ENCODE results near the gene BBS2.
"Not testable (repeated sequence)": the region's sequence is repeated elsewhere in the genome, so short reads cannot be mapped to it uniquely, and the experiment has no call there.

Gene BBS2

DNA sequence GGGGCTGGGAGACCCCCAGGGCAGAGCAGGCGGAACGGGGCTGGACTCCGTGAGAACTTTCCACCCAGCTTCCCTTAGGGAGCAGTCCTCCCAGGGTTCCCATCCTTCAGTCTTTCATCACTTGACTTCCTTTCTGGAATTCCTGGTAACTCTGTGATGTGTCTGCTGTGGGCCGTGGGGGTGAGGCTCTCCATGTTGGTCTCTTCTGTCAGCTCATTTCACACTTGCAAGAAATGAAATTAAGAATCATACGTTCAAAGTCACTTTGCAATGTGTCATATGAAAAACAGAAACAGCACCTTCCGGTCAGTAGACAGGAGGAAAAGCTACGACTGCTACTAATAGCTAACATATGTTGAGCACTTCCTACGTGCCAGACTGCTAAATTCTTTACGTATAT, 5.4 kb upstream of the BBS2 start:
- no peak for DNase-seq (ENCODE audit: low read depth in 2 of 2)

- no peak for DNase-seq (ENCODE audit: low read depth in 2 of 2)
These were observed 390 bp upstream of the BBS2 start for GRCh38 chr16:56520251-56520577.

DNA sequence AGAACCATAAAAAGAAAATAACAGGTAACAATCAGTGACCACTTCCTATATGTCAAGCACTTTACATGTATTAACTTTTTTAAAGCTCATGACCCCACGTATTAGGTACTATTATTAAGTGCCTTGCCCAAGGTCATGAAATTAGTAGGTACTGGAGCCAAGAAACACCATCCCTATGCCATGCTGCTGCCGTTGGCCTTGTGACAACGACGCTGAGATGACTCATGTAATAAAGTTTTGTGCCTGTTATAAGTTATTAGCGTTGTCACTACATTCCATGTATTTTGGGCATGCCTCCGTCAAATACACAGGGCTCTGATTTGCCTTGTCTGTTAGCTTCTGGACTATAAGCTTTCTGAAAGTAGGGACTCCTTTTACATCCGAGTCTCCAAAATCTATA, 1.4 kb downstream of the BBS2 start:
- DNase-seq (ENCODE audit: low read depth in 2 of 2): no peak

GRCh38 chr16:56517206-56517605, 2.6 kb downstream of the BBS2 start:
- no peak for DNase-seq (ENCODE audit: low read depth in 2 of 2)

DNA sequence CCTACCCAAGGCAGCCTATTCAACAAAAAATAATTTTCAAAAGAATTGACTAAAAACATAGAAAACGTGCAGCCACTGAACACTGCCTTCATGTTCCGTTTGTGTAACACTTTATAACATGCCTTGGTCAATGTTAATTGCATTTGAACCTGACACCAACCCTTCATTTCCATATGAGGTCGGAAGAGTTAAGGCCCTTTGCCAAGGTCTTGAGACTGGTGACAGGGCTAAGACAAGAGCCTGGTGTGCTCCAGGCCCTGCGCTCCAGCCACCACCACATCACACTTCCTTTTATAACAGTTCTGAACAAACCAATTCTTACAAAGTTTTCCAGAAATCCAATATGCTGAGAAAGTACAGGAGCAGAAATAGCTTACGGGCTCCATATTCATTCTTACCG, 4.2 kb downstream of the BBS2 start:
- DNase-seq (ENCODE audit: low read depth in 2 of 2): no peak

GRCh38 chr16:56514845-56515244, 5.0 kb downstream of the BBS2 start:
- no peak for DNase-seq (ENCODE audit: low read depth in 2 of 2)

GRCh38 chr16:56513972-56514371, 5.9 kb downstream of the BBS2 start:
- peak in 1 of 2 donors; percentile 10 for DNase-seq (ENCODE audit: low read depth in 2 of 2)

- no peak for DNase-seq (ENCODE audit: low read depth in 2 of 2)
These were observed 6.7 kb downstream of the BBS2 start for GRCh38 chr16:56513091-56513490.

- DNase-seq (ENCODE audit: low read depth in 2 of 2): no peak
These were observed 7.8 kb downstream of the BBS2 start for GRCh38 chr16:56512025-56512424.

GRCh38 chr16:56510544-56510943, 9.3 kb downstream of the BBS2 start:
- DNase-seq (ENCODE audit: low read depth in 2 of 2): no peak

- DNase-seq (ENCODE audit: low read depth in 2 of 2): no peak
These were observed 12.9 kb downstream of the BBS2 start for GRCh38 chr16:56506941-56507340.

- DNase-seq (ENCODE audit: low read depth in 2 of 2): no peak
These were observed 14.6 kb downstream of the BBS2 start for GRCh38 chr16:56505181-56505580.

DNA sequence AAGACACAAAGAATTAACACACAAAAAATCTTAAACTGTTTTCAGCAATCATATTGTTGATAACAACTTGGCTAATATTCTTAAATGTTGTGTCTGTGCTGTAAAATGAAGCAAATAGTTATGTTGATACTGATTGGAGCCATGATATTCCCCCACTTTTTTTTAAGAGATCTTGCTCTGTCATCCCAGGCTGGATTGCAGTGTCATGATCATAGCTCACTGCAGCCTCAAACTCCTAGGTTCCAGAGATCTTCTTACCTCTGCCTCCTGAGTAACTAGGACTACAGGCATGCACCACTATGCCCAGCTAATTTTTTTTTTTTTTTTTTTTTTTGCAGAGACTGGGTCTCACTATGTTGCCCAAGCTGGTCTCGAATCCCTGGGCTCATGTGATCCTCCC, 26.0 kb downstream of the BBS2 start:
- DNase-seq (ENCODE audit: low read depth in 2 of 2): no peak

DNA sequence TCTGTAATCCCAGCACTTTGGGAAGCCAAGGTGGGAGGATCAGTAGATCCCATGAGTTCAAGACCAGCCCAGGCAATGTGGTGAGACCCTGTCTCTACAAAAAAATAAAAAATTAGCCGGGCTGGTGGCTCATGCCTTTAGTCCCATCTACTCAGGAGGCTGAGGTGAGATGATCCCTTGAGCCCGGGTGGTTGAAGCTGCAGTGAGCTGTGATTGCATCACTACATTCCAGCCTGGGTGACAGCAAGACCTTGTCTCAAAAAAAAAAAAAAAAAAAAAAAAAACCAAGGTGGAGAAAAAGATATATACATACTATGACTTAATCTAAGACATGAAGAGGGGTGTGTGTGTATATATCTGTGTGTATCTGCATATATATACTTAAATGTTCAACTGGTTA, 26.7 kb downstream of the BBS2 start:
- DNase-seq (ENCODE audit: low read depth in 2 of 2): no peak

DNA sequence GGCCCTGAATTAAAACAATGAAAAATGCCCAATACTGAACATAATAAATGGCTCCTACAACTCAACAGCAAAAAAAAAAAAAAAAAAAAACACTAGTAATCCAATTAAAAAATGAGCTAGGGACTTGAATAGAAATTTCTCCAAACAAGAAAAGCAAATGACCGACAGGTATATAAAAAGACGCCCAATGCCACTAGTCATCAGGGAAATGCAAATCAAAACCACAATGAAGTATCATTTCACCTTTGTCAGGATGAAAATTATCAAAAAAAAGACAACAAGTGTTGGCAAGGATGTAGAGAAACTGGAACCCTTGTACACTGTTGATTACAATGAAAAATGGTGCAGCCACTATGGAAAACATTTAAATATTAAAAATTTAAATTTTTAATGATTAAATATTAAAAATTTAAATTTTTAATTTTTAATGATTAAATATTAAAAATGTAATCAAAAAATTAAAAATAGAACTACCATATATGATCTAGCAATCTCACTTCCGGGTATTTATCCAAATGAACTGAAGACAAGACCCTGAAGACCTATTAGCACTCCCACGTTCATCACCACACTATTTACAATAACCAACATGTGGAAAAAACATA, 28.1 kb downstream of the BBS2 start:
- no peak for DNase-seq (ENCODE audit: low read depth in 2 of 2)

DNA sequence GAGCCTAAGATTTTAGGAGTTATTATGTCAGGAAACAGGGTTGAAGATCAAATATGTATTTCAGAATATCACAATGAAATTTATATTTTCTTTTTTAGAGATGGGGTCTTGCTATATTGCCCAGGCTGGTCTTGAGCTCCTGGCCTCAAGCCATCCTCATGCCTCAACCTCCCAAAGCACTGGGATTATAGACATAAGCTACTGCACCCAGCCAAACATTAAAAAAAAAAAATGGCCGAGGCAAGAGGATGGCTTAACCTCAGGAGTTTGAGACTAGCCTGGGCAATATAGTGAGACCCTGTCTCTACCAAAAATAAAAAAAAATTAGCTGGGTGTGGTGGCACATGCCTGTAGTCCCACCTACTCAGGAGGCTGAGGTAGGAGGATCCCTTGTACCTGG, 31.0 kb downstream of the BBS2 start:
- not testable (repeated sequence) for DNase-seq (ENCODE audit: low read depth in 2 of 2)

DNA sequence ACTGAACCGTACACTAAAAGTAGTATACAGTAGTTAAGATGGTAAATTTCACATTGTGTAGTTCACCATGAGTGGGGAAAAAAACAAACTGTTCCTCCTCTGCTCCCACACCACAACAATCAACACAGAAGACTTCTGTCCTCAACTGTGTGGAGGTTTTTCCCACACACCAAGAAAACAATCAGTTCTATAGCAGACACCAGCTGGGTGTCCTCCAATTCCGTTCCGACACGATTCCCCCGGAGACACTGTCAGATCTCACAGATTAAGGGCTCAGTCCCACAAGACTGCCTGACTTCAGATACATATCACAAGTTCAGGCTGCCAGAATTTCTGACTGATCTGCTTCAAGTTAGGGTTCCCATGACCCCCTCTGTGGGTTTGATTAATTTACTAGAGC, 31.8 kb downstream of the BBS2 start:
- DNase-seq (ENCODE audit: low read depth in 2 of 2): no peak

GRCh38 chr16:56483394-56483793, 36.4 kb downstream of the BBS2 start:
- no peak for DNase-seq (ENCODE audit: low read depth in 2 of 2)

- no peak for DNase-seq (ENCODE audit: low read depth in 2 of 2)
These were observed 37.1 kb downstream of the BBS2 start for GRCh38 chr16:56482683-56483236.

DNA sequence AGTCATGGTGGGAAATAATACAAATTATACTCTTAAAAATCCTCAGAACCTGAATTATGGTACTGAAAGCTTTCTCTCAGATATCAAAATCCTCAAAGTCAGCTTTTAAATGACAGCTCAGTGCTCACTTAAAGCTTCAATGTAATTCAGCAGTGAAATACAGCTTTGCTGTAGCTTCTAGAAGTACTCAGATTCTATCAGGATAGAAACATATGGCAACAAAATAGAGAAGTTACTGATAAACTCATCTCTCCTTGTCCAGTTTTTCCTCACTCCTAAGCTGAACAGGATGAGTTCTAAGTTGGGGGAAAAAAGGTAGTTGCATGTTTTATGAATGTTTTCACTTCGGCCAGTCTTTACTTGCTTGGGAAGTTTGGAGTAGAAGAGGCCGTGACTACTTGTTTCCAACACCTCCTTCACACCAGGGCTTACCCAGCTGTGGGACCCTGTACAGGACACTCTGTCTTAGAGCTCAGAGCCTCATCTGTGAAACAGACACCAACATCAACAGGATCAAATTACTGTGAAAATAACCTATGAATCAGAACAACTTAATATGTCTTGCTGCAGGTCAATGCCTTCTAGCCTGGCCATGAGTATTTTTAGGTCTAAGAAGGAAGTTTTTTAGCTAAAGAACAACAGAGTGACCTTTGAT, 38.2 kb downstream of the BBS2 start:
- no peak for DNase-seq (ENCODE audit: low read depth in 2 of 2)

GRCh38 chr16:56480776-56481467, 38.9 kb downstream of the BBS2 start:
- no peak for DNase-seq (ENCODE audit: low read depth in 2 of 2)

- DNase-seq (ENCODE audit: low read depth in 2 of 2): no peak
These were observed 40.4 kb downstream of the BBS2 start for GRCh38 chr16:56479469-56479868.

Measured in stimulated activated CD8-positive, alpha-beta memory T cell treated with anti-CD3 and anti-CD28 coated beads, Interleukin-15, amount 100 ng/mL, for 48 hours (primary cell).